GM18519 (cell line): ENCODE data around the gene NTRK3.
"Not testable (repeated sequence)": the region's sequence is repeated elsewhere in the genome, so short reads cannot be mapped to it uniquely, and the experiment has no call there.

Experiments
- ATAC-seq: cut with Tn5 transposase; IDR thresholded peaks from one replicate; pipeline ENCODE4 v1.9.1; 2021; ENCODE audit warnings: mild to moderate bottlenecking, moderate library complexity; ENCODE audit not compliant: unreplicated experiment, low FRiP score

NTRK3 gene

GRCh38 chr15:88083811-88084760, 172.5 kb downstream of the NTRK3 start:
- ATAC-seq: no peak

GRCh38 chr15:88080616-88081015, 175.9 kb downstream of the NTRK3 start:
- no peak for ATAC-seq

GRCh38 chr15:88077296-88078020, 179.1 kb downstream of the NTRK3 start:
- no peak for ATAC-seq

- no peak for ATAC-seq
These were observed 180.2 kb downstream of the NTRK3 start for GRCh38 chr15:88076328-88076727.

- ATAC-seq: no peak
These were observed 181.4 kb downstream of the NTRK3 start for GRCh38 chr15:88075102-88075501.

- no peak for ATAC-seq
These were observed 182.2 kb downstream of the NTRK3 start for GRCh38 chr15:88074386-88074785.

GRCh38 chr15:88073391-88073691, 183.2 kb downstream of the NTRK3 start:
- no peak for ATAC-seq

GRCh38 chr15:88072598-88073390, 183.7 kb downstream of the NTRK3 start:
- ATAC-seq: no peak

- not testable (repeated sequence) for ATAC-seq
These were observed 184.4 kb downstream of the NTRK3 start for GRCh38 chr15:88072133-88072532.

- ATAC-seq: no peak
These were observed 185.4 kb downstream of the NTRK3 start for GRCh38 chr15:88071141-88071540.

GRCh38 chr15:88069561-88069960, 187.0 kb downstream of the NTRK3 start:
- no peak for ATAC-seq

GRCh38 chr15:88067331-88067685, 189.2 kb downstream of the NTRK3 start:
- no peak for ATAC-seq

- no peak for ATAC-seq
These were observed 189.8 kb downstream of the NTRK3 start for GRCh38 chr15:88066636-88067330.

GRCh38 chr15:88061452-88061851, 195.1 kb downstream of the NTRK3 start:
- no peak for ATAC-seq

GRCh38 chr15:88060383-88060782, 196.2 kb downstream of the NTRK3 start:
- no peak for ATAC-seq

GRCh38 chr15:88057836-88058235, 198.7 kb downstream of the NTRK3 start:
- ATAC-seq: no peak

GRCh38 chr15:88049506-88049905, 207.0 kb downstream of the NTRK3 start:
- ATAC-seq: peak; percentile 88

GRCh38 chr15:88048755-88049154, 207.8 kb downstream of the NTRK3 start:
- no peak for ATAC-seq

- no peak for ATAC-seq
These were observed 208.3 kb downstream of the NTRK3 start for GRCh38 chr15:88048237-88048636.

- no peak for ATAC-seq
These were observed 209.9 kb downstream of the NTRK3 start for GRCh38 chr15:88046576-88047129.
